ENCODE data around the gene INPP5E.

INPP5E gene

GRCh38 chr9:136404801-136405136 is 34.9 kb downstream of the INPP5E start:
- Histone ChIP-seq H3K27me3 (ENCODE audit: control insufficient read depth, insufficient read depth, low read length) (no peaks in the 10 kb centered on the region), H3K9me3 (replicated peaks; ENCODE audit: low read length) (no peaks in the 10 kb centered on the region), H3K4me2 (ENCODE audit: low read length) (no peak overlapping the region), H3K9ac (ENCODE audit: low read depth, low read length) (no peak overlapping the region), H3K4me3 (ENCODE audit: low read length) (no peak overlapping the region), H3K36me3 (ENCODE audit: insufficient read depth, low read length) (peaks cover 42% of the 10 kb centered on the region), H3K4me1 (ENCODE audit: control insufficient read depth, insufficient read depth, low read length) (peaks cover 15% of the 10 kb centered on the region)

- H3K9ac ChIP-seq (ENCODE audit: low read depth, low read length): no peak overlapping the region
- no peaks in the 10 kb centered on the region for H3K27me3 ChIP-seq (ENCODE audit: control insufficient read depth, insufficient read depth, low read length)
- H3K4me2 ChIP-seq (ENCODE audit: low read length): no peak overlapping the region
- H3K36me3 ChIP-seq (ENCODE audit: insufficient read depth, low read length): peaks cover 42% of the 10 kb centered on the region
- peaks cover 10% of the 10 kb centered on the region for H3K4me1 ChIP-seq (ENCODE audit: control insufficient read depth, insufficient read depth, low read length)
- H3K9me3 ChIP-seq (replicated peaks; ENCODE audit: low read length): no peaks in the 10 kb centered on the region
- no peak overlapping the region for H3K4me3 ChIP-seq (ENCODE audit: low read length)
Measured at GRCh38 chr9:136403915-136404800, 35.5 kb downstream of the INPP5E start.

GRCh38 chr9:136403538-136403914 is 36.1 kb downstream of the INPP5E start:
- H3K9me3 ChIP-seq (replicated peaks; ENCODE audit: low read length): no peaks in the 10 kb centered on the region
- peaks cover 45% of the 10 kb centered on the region for H3K36me3 ChIP-seq (ENCODE audit: insufficient read depth, low read length)
- peaks cover 12% of the 10 kb centered on the region for H3K4me1 ChIP-seq (ENCODE audit: control insufficient read depth, insufficient read depth, low read length)
- H3K27me3 ChIP-seq (ENCODE audit: control insufficient read depth, insufficient read depth, low read length): no peaks in the 10 kb centered on the region
- no peak overlapping the region for H3K4me2 ChIP-seq (ENCODE audit: low read length)
- H3K4me3 ChIP-seq (ENCODE audit: low read length): no peak overlapping the region
- H3K9ac ChIP-seq (ENCODE audit: low read depth, low read length): no peak overlapping the region

- Histone ChIP-seq H3K4me3 (ENCODE audit: low read length) (no peak overlapping the region), H3K9ac (ENCODE audit: low read depth, low read length) (no peak overlapping the region), H3K36me3 (ENCODE audit: insufficient read depth, low read length) (peaks cover 38% of the 10 kb centered on the region), H3K9me3 (replicated peaks; ENCODE audit: low read length) (no peaks in the 10 kb centered on the region), H3K4me2 (ENCODE audit: low read length) (no peak overlapping the region), H3K4me1 (ENCODE audit: control insufficient read depth, insufficient read depth, low read length) (peaks cover 16% of the 10 kb centered on the region), H3K27me3 (ENCODE audit: control insufficient read depth, insufficient read depth, low read length) (no peaks in the 10 kb centered on the region)
Measured at GRCh38 chr9:136402067-136402466, 37.6 kb downstream of the INPP5E start.

GRCh38 chr9:136401173-136401922 is 38.3 kb downstream of the INPP5E start:
- no peaks in the 10 kb centered on the region for H3K9me3 ChIP-seq (replicated peaks; ENCODE audit: low read length)
- peaks cover 41% of the 10 kb centered on the region for H3K36me3 ChIP-seq (ENCODE audit: insufficient read depth, low read length)
- H3K4me2 ChIP-seq (ENCODE audit: low read length): no peak overlapping the region
- no peak overlapping the region for H3K4me3 ChIP-seq (ENCODE audit: low read length)
- H3K4me1 ChIP-seq (ENCODE audit: control insufficient read depth, insufficient read depth, low read length): peaks cover 16% of the 10 kb centered on the region
- no peak overlapping the region for H3K9ac ChIP-seq (ENCODE audit: low read depth, low read length)
- H3K27me3 ChIP-seq (ENCODE audit: control insufficient read depth, insufficient read depth, low read length): no peaks in the 10 kb centered on the region

- peak within 1 kb of the TSS; percentile 98 for H3K4me3 ChIP-seq (ENCODE audit: low read length)
- peaks cover 44% of the 10 kb centered on the region for H3K36me3 ChIP-seq (ENCODE audit: insufficient read depth, low read length)
- peak within 1 kb of the TSS; percentile 99 for H3K4me2 ChIP-seq (ENCODE audit: low read length)
- peak within 1 kb of the TSS; percentile 92 for H3K9ac ChIP-seq (ENCODE audit: low read depth, low read length)
- no peaks in the 10 kb centered on the region for H3K9me3 ChIP-seq (replicated peaks; ENCODE audit: low read length)
- no peaks in the 10 kb centered on the region for H3K27me3 ChIP-seq (ENCODE audit: control insufficient read depth, insufficient read depth, low read length)
- peaks cover 16% of the 10 kb centered on the region for H3K4me1 ChIP-seq (ENCODE audit: control insufficient read depth, insufficient read depth, low read length)
Measured at GRCh38 chr9:136400038-136400834, 39.4 kb downstream of the INPP5E start, which contains the start of gene SNAPC4. SNAPC4 (minus strand) TSS chr9:136400170; CDS start chr9:136398428, 1,742 bp downstream.

- Histone ChIP-seq H3K9me3 (replicated peaks; ENCODE audit: low read length) (no peaks in the 10 kb centered on the region), H3K4me2 (ENCODE audit: low read length) (peak overlapping the region; percentile 99), H3K4me3 (ENCODE audit: low read length) (peak overlapping the region; percentile 98), H3K4me1 (ENCODE audit: control insufficient read depth, insufficient read depth, low read length) (peaks cover 16% of the 10 kb centered on the region), H3K36me3 (ENCODE audit: insufficient read depth, low read length) (peaks cover 45% of the 10 kb centered on the region), H3K9ac (ENCODE audit: low read depth, low read length) (peak overlapping the region; percentile 92), H3K27me3 (ENCODE audit: control insufficient read depth, insufficient read depth, low read length) (no peaks in the 10 kb centered on the region)
Measured at GRCh38 chr9:136399176-136400037, 40.2 kb downstream of the INPP5E start.

GRCh38 chr9:136398286-136398685 is 41.4 kb downstream of the INPP5E start:
- H3K36me3 ChIP-seq (ENCODE audit: insufficient read depth, low read length): peaks cover 50% of the 10 kb centered on the region
- H3K9me3 ChIP-seq (replicated peaks; ENCODE audit: low read length): no peaks in the 10 kb centered on the region
- H3K4me3 ChIP-seq (ENCODE audit: low read length): peak overlapping the region; percentile 98
- H3K9ac ChIP-seq (ENCODE audit: low read depth, low read length): peak overlapping the region; percentile 92
- no peaks in the 10 kb centered on the region for H3K27me3 ChIP-seq (ENCODE audit: control insufficient read depth, insufficient read depth, low read length)
- peak overlapping the region; percentile 99 for H3K4me2 ChIP-seq (ENCODE audit: low read length)
- H3K4me1 ChIP-seq (ENCODE audit: control insufficient read depth, insufficient read depth, low read length): peaks cover 16% of the 10 kb centered on the region

- H3K36me3 ChIP-seq (ENCODE audit: insufficient read depth, low read length): peaks cover 53% of the 10 kb centered on the region
- no peak overlapping the region for H3K9ac ChIP-seq (ENCODE audit: low read depth, low read length)
- H3K4me3 ChIP-seq (ENCODE audit: low read length): no peak overlapping the region
- no peak overlapping the region for H3K4me2 ChIP-seq (ENCODE audit: low read length)
- H3K9me3 ChIP-seq (replicated peaks; ENCODE audit: low read length): no peaks in the 10 kb centered on the region
- peaks cover 16% of the 10 kb centered on the region for H3K4me1 ChIP-seq (ENCODE audit: control insufficient read depth, insufficient read depth, low read length)
- no peaks in the 10 kb centered on the region for H3K27me3 ChIP-seq (ENCODE audit: control insufficient read depth, insufficient read depth, low read length)
Measured at GRCh38 chr9:136397643-136398042, 42.0 kb downstream of the INPP5E start.

GRCh38 chr9:136396219-136396515 is 43.5 kb downstream of the INPP5E start:
- Histone ChIP-seq H3K36me3 (ENCODE audit: insufficient read depth, low read length) (peaks cover 59% of the 10 kb centered on the region), H3K4me3 (ENCODE audit: low read length) (no peak overlapping the region), H3K4me2 (ENCODE audit: low read length) (no peak overlapping the region), H3K27me3 (ENCODE audit: control insufficient read depth, insufficient read depth, low read length) (no peaks in the 10 kb centered on the region), H3K9me3 (replicated peaks; ENCODE audit: low read length) (no peaks in the 10 kb centered on the region), H3K9ac (ENCODE audit: low read depth, low read length) (no peak overlapping the region), H3K4me1 (ENCODE audit: control insufficient read depth, insufficient read depth, low read length) (peaks cover 16% of the 10 kb centered on the region)

Measured in skeletal muscle satellite cell (primary cell).